Kidney tubule cell (primary cell): Measurements from ENCODE around the gene GPSM1.

Experiments used
- DNase-seq: peaks from one replicate; pipeline ENCODE4 v3.0.0-alpha.2; 2018; ENCODE audit warnings: low spot score

Gene GPSM1

GRCh38 chr9:136361047-136361753, 33.9 kb downstream of the GPSM1 start:
- no peak for DNase-seq

- no peak for DNase-seq
Observed at GRCh38 chr9:136361754-136362449, 34.6 kb downstream of the GPSM1 start.

GRCh38 chr9:136362450-136362784, 35.1 kb downstream of the GPSM1 start:
- no peak for DNase-seq

- DNase-seq, result peak; percentile 95
Observed at GRCh38 chr9:136363106-136363948, 36.0 kb downstream of the GPSM1 start, which contains the start of gene DNLZ. DNLZ (minus strand) TSS chr9:136363744; CDS start chr9:136363714, 30 bp downstream.

GRCh38 chr9:136363949-136364748, 36.8 kb downstream of the GPSM1 start:
- DNase-seq, result no peak

GRCh38 chr9:136364942-136365774, 37.8 kb downstream of the GPSM1 start:
- DNase-seq, result no peak

- DNase-seq, result no peak
Observed at GRCh38 chr9:136365775-136366222, 38.5 kb downstream of the GPSM1 start.

GRCh38 chr9:136366826-136367225, 39.5 kb downstream of the GPSM1 start:
- DNase-seq, result no peak

GRCh38 chr9:136367296-136368145, 40.2 kb downstream of the GPSM1 start:
- DNase-seq, result no peak

- no peak for DNase-seq
Observed at GRCh38 chr9:136368190-136368589, 40.9 kb downstream of the GPSM1 start.

- no peak for DNase-seq
Observed at GRCh38 chr9:136370037-136370436, 42.7 kb downstream of the GPSM1 start.

GRCh38 chr9:136370687-136371532, 43.6 kb downstream of the GPSM1 start:
- DNase-seq, result peak; percentile 46

GRCh38 chr9:136371533-136371880, 44.2 kb downstream of the GPSM1 start:
- no peak for DNase-seq

- no peak for DNase-seq
Observed at GRCh38 chr9:136372006-136372405, 44.7 kb downstream of the GPSM1 start.

GRCh38 chr9:136372561-136373299, 45.4 kb downstream of the GPSM1 start:
- DNase-seq, result peak; percentile 88

- DNase-seq, result no peak
Observed at GRCh38 chr9:136373300-136374182, 46.2 kb downstream of the GPSM1 start, which contains the start of gene CARD9. CARD9 (minus strand) TSS chr9:136373669; CDS start chr9:136372078, 1,591 bp downstream.

- no peak for DNase-seq
Observed at GRCh38 chr9:136374183-136374575, 46.8 kb downstream of the GPSM1 start.
